ENCODE data around the gene TRAK1.

Gene TRAK1

GRCh38 chr3:42122261-42123011 is 31.3 kb downstream of the TRAK1 start:
- no peak for DNase-seq (ENCODE audit: low read depth in 3 of 3, low spot score in 1 of 3)

GRCh38 chr3:42123012-42123581 is 31.9 kb downstream of the TRAK1 start:
- no peak for DNase-seq (ENCODE audit: low read depth in 3 of 3, low spot score in 1 of 3)

- no peak for DNase-seq (ENCODE audit: low read depth in 3 of 3, low spot score in 1 of 3)
Observed at GRCh38 chr3:42123824-42124658, 32.9 kb downstream of the TRAK1 start.

GRCh38 chr3:42127226-42127625 is 36.1 kb downstream of the TRAK1 start:
- DNase-seq (ENCODE audit: low read depth in 3 of 3, low spot score in 1 of 3) = no peak

GRCh38 chr3:42128526-42128925 is 37.4 kb downstream of the TRAK1 start:
- DNase-seq (ENCODE audit: low read depth in 3 of 3, low spot score in 1 of 3) = no peak

- no peak for DNase-seq (ENCODE audit: low read depth in 3 of 3, low spot score in 1 of 3)
Observed at GRCh38 chr3:42129014-42129953, 38.1 kb downstream of the TRAK1 start.

- DNase-seq (ENCODE audit: low read depth in 3 of 3, low spot score in 1 of 3) = no peak
Observed at GRCh38 chr3:42130007-42130328, 38.8 kb downstream of the TRAK1 start.

GRCh38 chr3:42130329-42131070 is 39.3 kb downstream of the TRAK1 start:
- DNase-seq (ENCODE audit: low read depth in 3 of 3, low spot score in 1 of 3) = no peak

- DNase-seq (ENCODE audit: low read depth in 3 of 3, low spot score in 1 of 3) = no peak
Observed at GRCh38 chr3:42133500-42134298, 42.5 kb downstream of the TRAK1 start.

GRCh38 chr3:42134867-42135464 is 43.8 kb downstream of the TRAK1 start:
- DNase-seq (ENCODE audit: low read depth in 3 of 3, low spot score in 1 of 3) = no peak

- no peak for DNase-seq (ENCODE audit: low read depth in 3 of 3, low spot score in 1 of 3)
Observed at GRCh38 chr3:42139621-42140453, 48.7 kb downstream of the TRAK1 start.

GRCh38 chr3:42140665-42141203 is 49.6 kb downstream of the TRAK1 start:
- no peak for DNase-seq (ENCODE audit: low read depth in 3 of 3, low spot score in 1 of 3)

- DNase-seq (ENCODE audit: low read depth in 3 of 3, low spot score in 1 of 3) = no peak
Observed at GRCh38 chr3:42143440-42143839, 52.3 kb downstream of the TRAK1 start.

- no peak for DNase-seq (ENCODE audit: low read depth in 3 of 3, low spot score in 1 of 3)
Observed at GRCh38 chr3:42144209-42144608, 53.1 kb downstream of the TRAK1 start.

GRCh38 chr3:42148086-42148848 is 57.1 kb downstream of the TRAK1 start:
- DNase-seq (ENCODE audit: low read depth in 3 of 3, low spot score in 1 of 3) = no peak

- no peak for DNase-seq (ENCODE audit: low read depth in 3 of 3, low spot score in 1 of 3)
Observed at GRCh38 chr3:42148982-42149432, 57.9 kb downstream of the TRAK1 start.

- no peak for DNase-seq (ENCODE audit: low read depth in 3 of 3, low spot score in 1 of 3)
Observed at GRCh38 chr3:42149532-42149931, 58.4 kb downstream of the TRAK1 start.

Data from stimulated activated CD4-positive, alpha-beta T cell treated with anti-CD3 and anti-CD28 coated beads, TNF-alpha, amount 100 ng/mL, for 1 hour (primary cell).